ENCODE measurements around the gene TLCD3A.

DNA sequence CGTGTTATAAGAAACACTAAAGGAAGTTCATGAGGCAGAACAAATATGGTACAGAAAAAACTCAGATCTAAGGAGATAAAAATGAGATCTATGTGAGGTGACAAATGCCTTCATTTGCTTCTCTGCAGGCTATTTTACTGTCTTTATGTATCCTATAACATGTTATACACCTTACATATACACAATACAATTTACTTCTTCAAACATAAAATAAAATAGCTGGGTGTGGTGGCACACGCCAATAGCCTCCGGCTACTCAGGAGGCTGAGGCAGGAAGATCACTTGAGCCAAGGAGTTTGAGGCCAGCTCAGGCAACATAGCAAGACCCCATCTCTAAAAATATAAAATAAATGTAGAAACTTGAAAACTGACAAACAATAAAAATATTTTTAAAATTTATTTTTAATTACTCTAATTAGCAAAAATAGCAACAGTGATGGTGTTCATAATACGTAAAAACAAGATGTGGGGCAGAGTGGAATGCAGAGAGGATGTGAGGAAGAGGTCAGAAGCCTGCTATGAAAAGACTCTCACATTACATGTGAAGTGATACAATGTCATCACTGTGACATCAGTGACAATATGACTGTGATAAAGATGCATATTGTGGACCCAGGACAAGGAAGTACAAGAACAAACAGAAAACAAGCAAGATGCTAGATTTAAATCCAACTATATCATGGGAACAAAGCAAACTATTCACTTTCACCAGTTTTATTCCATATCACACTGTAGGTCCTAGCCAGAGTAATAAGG is 48.7 kb upstream of the TLCD3A start:
- no peak for TF ChIP-seq SREBF2 (IDR thresholded peaks at IDR 0.05; ENCODE audit: low read length)
- no peak for TF ChIP-seq EZH2 (IDR thresholded peaks at IDR 0.05; ENCODE audit: borderline replicate concordance, control insufficient read depth, low read depth, low read length)
- no peak for TF ChIP-seq POLR2AphosphoS2 (IDR thresholded peaks at IDR 0.05; ENCODE audit: low read depth, low read length)
- TF ChIP-seq, protein P1, sequence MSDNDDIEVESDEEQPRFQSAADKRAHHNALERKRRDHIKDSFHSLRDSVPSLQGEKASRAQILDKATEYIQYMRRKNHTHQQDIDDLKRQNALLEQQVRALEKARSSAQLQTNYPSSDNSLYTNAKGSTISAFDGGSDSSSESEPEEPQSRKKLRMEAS (IDR thresholded peaks at IDR 0.05; ENCODE audit: low read depth, low read length): no peak
- no peak for TF ChIP-seq JUNB (IDR thresholded peaks at IDR 0.05)
- TF ChIP-seq, protein P2, sequence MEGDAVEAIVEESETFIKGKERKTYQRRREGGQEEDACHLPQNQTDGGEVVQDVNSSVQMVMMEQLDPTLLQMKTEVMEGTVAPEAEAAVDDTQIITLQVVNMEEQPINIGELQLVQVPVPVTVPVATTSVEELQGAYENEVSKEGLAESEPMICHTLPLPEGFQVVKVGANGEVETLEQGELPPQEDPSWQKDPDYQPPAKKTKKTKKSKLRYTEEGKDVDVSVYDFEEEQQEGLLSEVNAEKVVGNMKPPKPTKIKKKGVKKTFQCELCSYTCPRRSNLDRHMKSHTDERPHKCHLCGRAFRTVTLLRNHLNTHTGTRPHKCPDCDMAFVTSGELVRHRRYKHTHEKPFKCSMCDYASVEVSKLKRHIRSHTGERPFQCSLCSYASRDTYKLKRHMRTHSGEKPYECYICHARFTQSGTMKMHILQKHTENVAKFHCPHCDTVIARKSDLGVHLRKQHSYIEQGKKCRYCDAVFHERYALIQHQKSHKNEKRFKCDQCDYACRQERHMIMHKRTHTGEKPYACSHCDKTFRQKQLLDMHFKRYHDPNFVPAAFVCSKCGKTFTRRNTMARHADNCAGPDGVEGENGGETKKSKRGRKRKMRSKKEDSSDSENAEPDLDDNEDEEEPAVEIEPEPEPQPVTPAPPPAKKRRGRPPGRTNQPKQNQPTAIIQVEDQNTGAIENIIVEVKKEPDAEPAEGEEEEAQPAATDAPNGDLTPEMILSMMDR (IDR thresholded peaks at IDR 0.05 in 2 of 3, conservative IDR thresholded peaks at IDR 0.05 in 1 of 3; ENCODE audit: control insufficient read depth in 2 of 3, extremely low read depth in 1 of 3, insufficient read depth in 1 of 3, low read depth in 3 of 3, low read length in 3 of 3): no peak
- TF ChIP-seq, protein P3, sequence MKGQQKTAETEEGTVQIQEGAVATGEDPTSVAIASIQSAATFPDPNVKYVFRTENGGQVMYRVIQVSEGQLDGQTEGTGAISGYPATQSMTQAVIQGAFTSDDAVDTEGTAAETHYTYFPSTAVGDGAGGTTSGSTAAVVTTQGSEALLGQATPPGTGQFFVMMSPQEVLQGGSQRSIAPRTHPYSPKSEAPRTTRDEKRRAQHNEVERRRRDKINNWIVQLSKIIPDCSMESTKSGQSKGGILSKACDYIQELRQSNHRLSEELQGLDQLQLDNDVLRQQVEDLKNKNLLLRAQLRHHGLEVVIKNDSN (IDR thresholded peaks at IDR 0.05; ENCODE audit: borderline replicate concordance, extremely low read length, insufficient read depth, low read depth, low read length): no peak
- TF ChIP-seq, protein P4, sequence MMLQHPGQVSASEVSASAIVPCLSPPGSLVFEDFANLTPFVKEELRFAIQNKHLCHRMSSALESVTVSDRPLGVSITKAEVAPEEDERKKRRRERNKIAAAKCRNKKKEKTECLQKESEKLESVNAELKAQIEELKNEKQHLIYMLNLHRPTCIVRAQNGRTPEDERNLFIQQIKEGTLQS (IDR thresholded peaks at IDR 0.05; ENCODE audit: borderline replicate concordance, extremely low read depth, low read depth, low read length): no peak
- TF ChIP-seq NFYA (IDR thresholded peaks at IDR 0.05; ENCODE audit: borderline replicate concordance, low read depth, low read length): no peak
- TF ChIP-seq, protein P5, sequence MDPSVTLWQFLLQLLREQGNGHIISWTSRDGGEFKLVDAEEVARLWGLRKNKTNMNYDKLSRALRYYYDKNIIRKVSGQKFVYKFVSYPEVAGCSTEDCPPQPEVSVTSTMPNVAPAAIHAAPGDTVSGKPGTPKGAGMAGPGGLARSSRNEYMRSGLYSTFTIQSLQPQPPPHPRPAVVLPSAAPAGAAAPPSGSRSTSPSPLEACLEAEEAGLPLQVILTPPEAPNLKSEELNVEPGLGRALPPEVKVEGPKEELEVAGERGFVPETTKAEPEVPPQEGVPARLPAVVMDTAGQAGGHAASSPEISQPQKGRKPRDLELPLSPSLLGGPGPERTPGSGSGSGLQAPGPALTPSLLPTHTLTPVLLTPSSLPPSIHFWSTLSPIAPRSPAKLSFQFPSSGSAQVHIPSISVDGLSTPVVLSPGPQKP (IDR thresholded peaks at IDR 0.05; ENCODE audit: low read depth, low read length): no peak
- TF ChIP-seq ZZZ3 (IDR thresholded peaks at IDR 0.05; ENCODE audit: control insufficient read depth, insufficient read length, low read depth): no peak
- TF ChIP-seq, protein P6, sequence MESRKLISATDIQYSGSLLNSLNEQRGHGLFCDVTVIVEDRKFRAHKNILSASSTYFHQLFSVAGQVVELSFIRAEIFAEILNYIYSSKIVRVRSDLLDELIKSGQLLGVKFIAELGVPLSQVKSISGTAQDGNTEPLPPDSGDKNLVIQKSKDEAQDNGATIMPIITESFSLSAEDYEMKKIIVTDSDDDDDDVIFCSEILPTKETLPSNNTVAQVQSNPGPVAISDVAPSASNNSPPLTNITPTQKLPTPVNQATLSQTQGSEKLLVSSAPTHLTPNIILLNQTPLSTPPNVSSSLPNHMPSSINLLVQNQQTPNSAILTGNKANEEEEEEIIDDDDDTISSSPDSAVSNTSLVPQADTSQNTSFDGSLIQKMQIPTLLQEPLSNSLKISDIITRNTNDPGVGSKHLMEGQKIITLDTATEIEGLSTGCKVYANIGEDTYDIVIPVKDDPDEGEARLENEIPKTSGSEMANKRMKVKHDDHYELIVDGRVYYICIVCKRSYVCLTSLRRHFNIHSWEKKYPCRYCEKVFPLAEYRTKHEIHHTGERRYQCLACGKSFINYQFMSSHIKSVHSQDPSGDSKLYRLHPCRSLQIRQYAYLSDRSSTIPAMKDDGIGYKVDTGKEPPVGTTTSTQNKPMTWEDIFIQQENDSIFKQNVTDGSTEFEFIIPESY (IDR thresholded peaks at IDR 0.05): no peak
- TF ChIP-seq NR2C1 (IDR thresholded peaks at IDR 0.05): no peak
